ENCODE measurements around the gene FCRL5.

Gene FCRL5

GRCh38 chr1:157466011-157466410, 86.3 kb downstream of the FCRL5 start:
- H3K9me3 ChIP-seq (ENCODE audit: insufficient read depth, low read length, severe bottlenecking): no peaks in the 10 kb centered on the region
- H3K9ac ChIP-seq (ENCODE audit: low read depth, low read length): no peak overlapping the region
- peaks cover 14% of the 10 kb centered on the region for H3K27me3 ChIP-seq (ENCODE audit: insufficient read depth, low read length, poor library complexity)
- no peak overlapping the region for H3K4me2 ChIP-seq (ENCODE audit: insufficient read depth, low read length)
- H3K79me2 ChIP-seq (ENCODE audit: insufficient read depth, low read length): no peaks in the 10 kb centered on the region
- H2AFZ ChIP-seq (ENCODE audit: low read depth, low read length): no peak overlapping the region
- DNase-seq (no peak), ATAC-seq (ENCODE audit: insufficient read depth, low read depth) (no peak)
- H3K4me3 ChIP-seq (ENCODE audit: low read depth in 1 of 2, low read length in 2 of 2): no peak overlapping the region
- H4K20me1 ChIP-seq (ENCODE audit: insufficient read depth, low read length): no peaks in the 10 kb centered on the region
- no peaks in the 10 kb centered on the region for H3K4me1 ChIP-seq (ENCODE audit: insufficient read depth, low read length)
- TF ChIP-seq EZH2 (IDR thresholded peaks at IDR 0.05; ENCODE audit: borderline replicate concordance, low read depth, low read length, severe bottlenecking) (no peak), CTCF (IDR thresholded peaks at IDR 0.05; ENCODE audit: borderline replicate concordance, extremely low read depth, low read length, poor library complexity, severe bottlenecking) (no peak)
- no peaks in the 10 kb centered on the region for H3K36me3 ChIP-seq (ENCODE audit: insufficient read depth, low read length)
- H3K27ac ChIP-seq (ENCODE audit: low read length): no peak overlapping the region

All from DND-41 (cell line).